SW 1271 (cell line): ENCODE results near the gene SPSB1.
A peak's percentile ranks its signal among the peaks of the same experiment; 100 is the strongest.

ENCODE experiments used
- DNase-seq, 2 experiments: peaks; one replicate each; lab custom pipeline; 2025; lab: John Stamatoyannopoulos, UW

The SPSB1 gene

GRCh38 chr1:9300573-9300972, 7.9 kb downstream of the SPSB1 start:
- DNase-seq, result no peak

- peak; percentile 48 to 86 for DNase-seq
Measured at GRCh38 chr1:9302745-9303524, 10.2 kb downstream of the SPSB1 start.

- DNase-seq, result no peak
Measured at GRCh38 chr1:9303916-9304315, 11.2 kb downstream of the SPSB1 start.

GRCh38 chr1:9305216-9305615, 12.5 kb downstream of the SPSB1 start:
- DNase-seq, result no peak

GRCh38 chr1:9306006-9306405, 13.3 kb downstream of the SPSB1 start:
- DNase-seq, result no peak

GRCh38 chr1:9307303-9307702, 14.6 kb downstream of the SPSB1 start:
- DNase-seq, result no peak

DNA sequence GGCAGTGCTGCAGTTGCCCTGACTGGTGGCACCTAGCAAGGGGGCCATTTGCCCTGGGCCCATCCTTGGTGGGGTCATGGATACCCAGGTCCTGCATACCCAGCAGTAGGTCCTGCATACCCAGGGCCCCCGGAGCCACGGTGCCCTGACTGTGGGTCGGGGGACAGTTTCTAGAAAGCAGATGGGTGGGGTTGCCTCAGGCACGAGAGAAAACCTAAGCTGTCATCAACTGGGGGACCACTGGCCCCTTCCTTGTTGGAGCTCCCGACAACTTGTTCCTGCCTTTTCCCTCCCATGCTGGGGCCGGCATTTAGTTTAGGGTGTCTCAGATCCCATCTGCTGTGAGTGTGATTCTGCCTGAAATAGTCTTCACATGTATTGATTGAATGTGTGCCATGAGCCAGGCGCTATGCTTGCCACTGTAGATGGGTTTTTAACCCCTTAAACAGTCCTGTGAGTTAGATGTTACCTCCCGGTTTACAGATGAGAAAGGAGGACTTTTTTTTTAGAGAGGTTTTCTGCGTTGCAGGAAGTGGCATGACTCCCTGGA, 15.6 kb downstream of the SPSB1 start:
- DNase-seq, result no peak

DNA sequence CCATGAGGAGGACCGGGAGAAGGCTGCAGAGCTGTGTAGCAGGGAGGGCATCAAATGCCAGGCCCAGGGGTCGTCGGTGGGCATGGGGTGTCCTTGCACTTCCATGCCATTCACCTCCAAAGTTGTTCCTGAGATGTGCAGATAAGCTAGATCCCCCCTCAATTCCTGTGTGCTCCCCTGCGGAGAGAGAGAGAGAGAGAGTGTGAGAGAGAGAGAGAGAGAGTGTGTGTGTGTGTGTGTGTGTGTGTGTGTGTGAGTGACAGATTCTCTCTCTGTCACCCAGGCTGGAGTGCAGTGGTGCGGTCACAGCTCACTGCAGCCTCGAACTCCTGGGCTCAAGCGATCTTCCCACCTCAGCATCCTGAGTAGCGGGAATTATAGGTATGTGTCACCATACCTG, 16.4 kb downstream of the SPSB1 start:
- no peak for DNase-seq

- no peak for DNase-seq
Measured at GRCh38 chr1:9309991-9310390, 17.3 kb downstream of the SPSB1 start.

- DNase-seq, result no peak
Measured at GRCh38 chr1:9311029-9311428, 18.3 kb downstream of the SPSB1 start.

- no peak for DNase-seq
Measured at GRCh38 chr1:9311479-9311878, 18.8 kb downstream of the SPSB1 start.

DNA sequence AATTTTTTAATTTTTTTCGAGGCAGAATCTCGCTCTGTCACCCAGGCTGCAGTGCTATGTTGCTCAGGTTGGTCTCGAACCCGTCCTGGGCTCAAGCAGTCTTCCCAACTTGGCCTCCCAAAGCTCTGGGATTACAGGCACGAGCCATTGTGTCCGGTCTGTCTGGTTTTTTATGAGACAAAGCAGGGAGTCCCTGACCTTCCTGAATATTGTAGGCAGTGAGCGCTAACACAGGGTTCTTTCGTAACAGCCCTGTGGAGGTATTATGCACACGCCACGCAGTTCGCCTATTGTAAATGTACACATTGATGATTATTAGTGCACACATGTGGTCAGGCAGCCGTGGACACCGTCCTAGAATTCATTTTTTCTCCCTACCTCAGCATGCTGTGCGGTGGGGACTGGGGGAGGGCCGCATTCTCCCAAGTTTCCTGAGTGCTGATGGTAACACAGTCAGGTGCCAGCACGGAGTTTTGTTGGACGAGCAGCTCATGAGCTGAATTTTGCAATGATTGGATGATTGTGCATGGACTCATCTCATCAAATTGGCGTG, 19.6 kb downstream of the SPSB1 start:
- no peak for DNase-seq

DNA sequence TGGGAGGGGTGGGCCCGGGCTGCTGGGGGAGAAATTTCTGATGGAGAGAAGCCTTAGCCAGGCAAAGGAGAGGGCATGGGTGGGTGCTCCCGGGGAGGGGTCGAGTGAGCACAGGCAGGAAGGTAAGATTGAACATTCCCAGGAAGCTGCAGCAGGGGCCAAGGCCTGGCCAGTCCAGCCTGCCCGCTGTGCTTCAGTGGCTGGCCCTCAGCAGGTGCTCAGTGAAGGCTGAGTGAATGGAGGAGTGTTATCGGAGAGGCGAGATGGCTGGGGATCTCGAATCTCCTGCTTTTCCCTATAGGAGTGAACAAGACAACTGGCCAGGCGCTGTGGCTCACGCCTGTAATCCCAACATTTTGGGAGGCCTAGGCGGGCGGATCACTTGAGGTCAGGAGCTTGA, 20.9 kb downstream of the SPSB1 start:
- no peak for DNase-seq

GRCh38 chr1:9314111-9314510, 21.4 kb downstream of the SPSB1 start:
- no peak for DNase-seq

DNA sequence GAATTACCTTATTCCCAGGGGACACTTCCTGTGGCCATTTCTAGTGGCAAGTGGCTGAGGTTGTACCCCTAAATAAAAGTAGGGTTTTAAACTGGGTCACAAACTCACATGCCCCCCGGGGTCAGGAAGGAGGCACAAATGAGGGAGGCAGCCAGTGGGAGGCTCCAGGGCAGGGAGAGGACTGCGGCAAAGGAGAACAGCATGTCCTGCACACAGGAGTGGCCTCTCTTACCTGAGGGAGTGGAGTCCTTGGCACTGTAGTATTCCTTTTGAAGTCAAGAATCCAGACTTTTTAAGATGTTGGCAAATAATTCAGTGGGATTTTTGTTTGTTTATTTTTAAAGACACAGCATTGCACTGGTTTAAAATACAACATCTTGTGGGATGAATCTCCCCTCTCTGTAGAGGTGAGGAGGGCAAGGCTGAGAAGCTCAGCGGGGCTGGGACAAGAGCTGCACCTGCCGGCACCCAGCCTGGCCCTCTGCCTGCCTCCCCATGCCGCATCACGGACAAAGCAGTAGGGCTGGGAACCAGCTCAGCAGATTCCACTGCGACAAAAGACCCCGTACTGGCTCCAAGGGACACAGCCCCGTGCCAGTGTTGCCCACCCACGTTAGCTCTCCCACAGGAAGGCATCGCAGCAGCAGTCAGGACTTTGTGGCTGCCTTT, 22.2 kb downstream of the SPSB1 start:
- no peak for DNase-seq

- no peak for DNase-seq
Measured at GRCh38 chr1:9315411-9316079, 22.9 kb downstream of the SPSB1 start.

DNA sequence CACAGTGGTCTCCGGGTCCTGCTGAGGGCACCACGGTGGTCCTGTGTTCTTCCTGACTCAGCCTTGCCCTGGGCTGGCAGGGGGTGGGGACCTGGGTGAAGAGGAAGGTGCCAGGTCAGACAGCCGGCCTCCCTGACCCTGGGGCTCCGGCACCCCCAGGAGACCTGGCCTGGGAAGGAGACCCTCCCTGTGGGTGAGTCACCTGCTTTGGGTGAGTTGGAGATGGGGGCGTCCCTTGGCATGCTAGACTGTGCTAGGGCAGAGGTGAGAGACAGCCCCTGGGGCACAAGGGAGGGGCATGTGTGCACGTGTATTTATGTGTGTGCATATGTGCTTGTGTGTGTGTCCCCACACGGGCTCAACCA, 23.4 kb downstream of the SPSB1 start:
- DNase-seq, result no peak

GRCh38 chr1:9316512-9316911, 23.8 kb downstream of the SPSB1 start:
- DNase-seq, result no peak

DNA sequence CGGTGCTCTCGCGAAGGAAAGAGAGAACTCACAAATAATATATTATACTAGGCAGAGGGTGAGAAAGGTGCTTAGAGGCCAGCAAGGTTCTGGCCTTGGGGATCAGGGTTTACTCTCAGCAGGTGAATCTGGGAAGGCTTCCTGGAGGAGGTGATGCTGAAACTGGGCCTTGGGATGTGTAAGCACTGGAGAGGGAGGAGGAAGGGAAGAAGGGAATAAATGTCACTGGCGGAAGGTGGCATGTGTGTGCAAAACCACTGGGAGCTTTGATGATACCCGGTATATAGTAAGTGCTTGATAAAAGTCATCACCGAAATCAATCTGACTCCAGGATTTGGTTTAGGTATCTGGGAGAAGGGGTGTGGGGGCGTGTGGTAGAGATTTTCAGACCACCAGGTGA, 24.4 kb downstream of the SPSB1 start:
- DNase-seq, result no peak

DNA sequence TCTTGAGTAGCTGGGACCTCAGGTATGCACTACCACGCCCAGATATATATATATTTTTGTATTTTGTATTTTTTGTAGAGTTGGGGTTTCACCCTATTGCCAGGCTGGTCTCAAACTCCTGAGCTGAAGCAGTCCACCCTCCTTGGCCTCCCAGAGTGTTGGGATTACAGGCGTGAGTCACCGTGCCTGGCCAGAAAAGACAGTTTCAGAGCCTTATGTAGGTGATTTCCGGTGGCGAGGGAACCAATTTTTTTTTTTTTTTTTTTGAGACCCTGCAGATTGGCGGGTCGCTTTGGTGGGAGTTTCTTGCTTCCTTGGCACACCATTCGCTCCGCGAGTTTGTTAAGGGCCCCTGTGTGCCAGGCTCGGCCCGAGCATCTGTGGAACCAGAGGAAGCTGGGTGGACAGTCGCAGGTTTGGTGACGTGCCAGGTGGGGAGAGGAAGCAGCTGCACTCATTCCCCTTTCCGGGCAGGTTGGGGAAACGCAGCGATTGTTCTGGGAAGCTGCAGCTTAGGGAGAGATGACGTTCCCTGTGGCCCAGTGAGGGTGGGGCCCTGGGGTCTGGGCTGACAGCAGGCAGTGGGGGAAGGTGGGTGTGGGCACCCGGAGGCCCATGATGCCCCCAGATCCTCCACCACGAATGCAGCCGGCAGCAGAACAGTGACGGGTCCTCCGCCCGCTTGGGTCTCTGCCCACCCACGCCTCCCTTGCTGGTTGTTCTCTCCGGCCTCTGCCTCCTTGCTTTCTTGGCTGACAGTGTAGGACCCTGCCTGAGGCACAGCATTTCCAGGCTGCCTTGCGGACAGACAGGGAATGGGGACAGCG, 25.1 kb downstream of the SPSB1 start:
- DNase-seq, result no peak

GRCh38 chr1:9319208-9319788, 26.6 kb downstream of the SPSB1 start:
- no peak for DNase-seq
